HG02623 (cell line): ENCODE data around the gene NTNG1.

Experiments
- ATAC-seq: cut with Tn5 transposase; IDR thresholded peaks from one replicate; pipeline ENCODE4 v1.9.1; 2021; ENCODE audit warnings: moderate library complexity; ENCODE audit not compliant: unreplicated experiment

NTNG1 gene

DNA sequence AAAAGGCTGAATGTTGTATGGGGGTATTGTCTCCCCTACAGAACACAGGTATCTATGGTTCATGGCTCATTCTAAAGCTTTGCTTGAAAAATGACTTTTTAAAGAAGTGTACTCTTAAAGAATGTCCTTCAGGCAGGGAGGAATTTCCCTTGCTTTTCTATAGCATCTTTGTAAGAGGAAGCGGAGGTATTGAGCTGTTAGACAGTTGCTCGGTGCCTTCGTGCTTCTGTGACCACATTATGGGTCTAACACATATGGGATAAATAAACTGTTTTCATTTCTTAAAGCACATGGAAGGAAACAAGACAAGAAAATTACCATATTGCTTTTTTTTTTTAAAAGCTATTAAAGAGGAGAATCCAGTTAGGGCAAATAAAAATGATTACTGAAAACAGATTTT lies 182.9 kb downstream of the NTNG1 start:
- ATAC-seq = no peak

DNA sequence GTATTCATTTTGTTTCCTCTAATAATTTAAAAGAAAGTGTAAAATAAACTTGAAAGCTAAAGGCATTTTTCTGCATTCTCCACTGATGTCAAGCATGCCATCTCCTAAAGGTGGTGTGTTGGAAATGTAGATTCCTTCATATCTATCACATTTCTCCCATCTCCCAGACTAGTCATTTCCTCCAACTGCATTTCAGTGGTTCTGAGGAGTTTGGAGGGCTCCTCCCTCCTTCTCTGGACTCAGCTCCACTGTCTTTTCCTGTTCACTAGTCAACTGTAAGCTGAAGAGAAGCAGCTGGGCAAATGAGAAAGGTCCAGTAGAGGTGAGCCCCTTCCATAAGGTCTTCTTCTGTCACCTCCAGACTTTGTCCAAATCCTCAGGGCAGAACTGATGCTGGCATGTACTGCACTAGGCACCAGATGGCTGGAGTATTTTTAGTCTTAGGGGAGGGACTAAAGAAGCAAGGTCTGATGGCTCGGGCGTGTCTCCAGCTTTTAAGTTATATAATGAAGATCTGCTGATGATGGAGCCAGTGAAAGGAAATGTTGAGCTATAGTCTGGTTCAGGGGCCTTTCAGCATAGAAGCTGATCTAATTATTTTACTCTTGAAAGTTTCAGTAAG lies 186.1 kb downstream of the NTNG1 start:
- ATAC-seq = no peak

DNA sequence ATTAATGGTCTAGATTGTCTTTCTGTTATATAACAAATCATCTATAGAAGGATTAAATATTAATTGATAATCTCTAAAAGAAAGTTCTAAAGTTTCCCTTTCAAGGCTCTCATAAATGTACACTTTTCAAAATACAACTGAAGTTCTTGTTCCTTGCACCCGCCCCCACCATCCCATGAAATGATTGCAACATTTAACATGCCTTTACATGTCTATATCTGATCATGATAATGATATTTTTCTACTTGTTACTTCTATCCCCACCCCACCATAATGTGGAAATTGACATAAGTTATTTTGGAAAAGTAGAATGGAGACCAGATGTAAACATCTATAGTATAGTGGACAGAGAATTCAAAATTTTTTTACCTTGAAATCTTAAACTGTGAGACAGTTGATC lies 186.6 kb downstream of the NTNG1 start:
- ATAC-seq = no peak

DNA sequence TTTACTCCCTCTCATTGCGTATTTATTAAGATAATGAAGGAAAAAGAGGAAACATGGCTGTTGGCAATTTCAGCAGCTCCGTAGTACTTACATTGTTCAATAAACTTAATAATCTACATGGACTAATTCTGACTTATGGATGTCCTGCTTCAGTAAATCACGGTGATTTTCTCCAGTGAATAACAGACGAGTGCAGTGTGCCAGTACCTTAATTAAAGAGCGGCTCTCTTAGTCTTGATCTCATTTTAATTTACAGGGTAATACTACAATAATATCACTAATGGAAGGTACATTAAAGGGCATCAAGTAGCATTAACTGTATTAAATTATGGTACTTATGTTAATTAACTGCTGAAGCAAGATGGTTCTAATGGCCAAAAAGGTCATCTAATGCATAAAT lies 187.2 kb downstream of the NTNG1 start:
- ATAC-seq = no peak

DNA sequence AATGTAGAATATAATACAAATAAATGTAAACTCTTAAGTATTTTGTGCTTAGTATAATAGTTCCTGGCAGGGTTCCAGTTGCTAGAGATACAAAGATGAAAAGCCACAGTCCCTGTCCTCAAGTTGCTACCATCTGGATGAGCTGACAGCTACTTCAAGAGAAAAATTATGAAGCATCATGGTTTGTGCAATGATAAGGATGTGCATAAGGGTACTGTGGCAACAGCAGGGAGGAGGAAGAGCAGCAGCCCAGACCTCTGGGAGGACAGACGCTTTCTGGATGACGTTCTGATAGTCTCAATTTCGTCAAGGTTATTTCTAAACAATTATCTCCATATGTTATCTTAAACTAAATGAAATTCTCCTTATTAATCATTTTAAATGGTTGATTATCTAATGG lies 198.9 kb downstream of the NTNG1 start:
- ATAC-seq = no peak

DNA sequence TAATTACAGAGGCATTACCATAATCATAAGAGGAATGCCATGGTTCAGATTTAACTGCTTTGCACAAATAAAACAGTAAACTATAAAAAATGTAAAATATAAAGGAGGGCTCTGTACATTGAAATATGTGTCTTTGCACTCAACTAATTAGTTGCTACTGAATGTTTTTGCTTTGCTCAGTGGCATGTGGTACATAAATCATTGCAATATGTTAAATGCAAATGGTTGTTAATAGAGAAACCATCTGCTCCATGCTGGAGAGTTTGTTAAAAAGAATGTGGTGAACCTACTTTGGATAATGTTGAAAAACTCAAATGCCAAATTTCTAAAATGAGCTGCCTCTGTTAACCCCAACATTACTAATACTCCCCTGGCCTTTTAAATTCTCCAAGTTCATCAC lies 201.5 kb downstream of the NTNG1 start:
- ATAC-seq = no peak

DNA sequence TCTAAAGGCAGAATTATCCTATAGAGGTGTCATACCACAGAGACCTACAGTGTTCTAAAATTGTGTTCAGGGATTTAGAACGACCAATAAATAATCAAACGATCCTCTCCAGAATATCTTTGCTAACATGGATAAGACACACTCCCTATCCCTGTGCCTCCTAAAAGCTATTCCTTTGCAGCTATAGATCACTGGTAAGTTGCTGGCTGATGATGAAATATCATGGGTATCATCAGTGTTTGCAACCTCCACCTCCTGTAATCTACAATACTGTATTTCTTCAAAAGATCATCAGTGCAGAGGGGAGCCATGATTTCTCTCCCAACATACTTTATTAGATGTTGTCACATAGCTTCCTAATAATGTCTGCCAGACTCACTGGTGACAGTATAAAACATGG lies 201.9 kb downstream of the NTNG1 start:
- no peak for ATAC-seq

DNA sequence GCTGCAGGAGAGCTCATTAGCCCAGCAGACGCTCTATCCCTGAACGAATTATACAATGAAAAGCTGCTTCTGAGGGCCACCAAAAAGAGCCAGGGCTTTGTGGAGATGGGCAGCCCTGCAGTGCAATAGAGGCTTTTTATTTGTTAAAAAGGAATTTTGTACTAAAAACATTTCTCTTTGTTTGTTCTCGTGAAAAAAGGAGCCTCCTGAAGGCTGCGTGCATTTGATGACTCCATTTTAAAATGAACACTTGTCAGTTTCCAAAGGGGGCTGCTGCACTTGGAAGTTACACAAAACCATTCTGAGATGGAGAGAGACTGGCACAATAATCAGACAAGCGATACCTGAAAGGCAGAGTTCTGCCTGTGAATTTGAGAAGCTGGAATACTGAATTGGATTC lies 202.8 kb downstream of the NTNG1 start:
- ATAC-seq = no peak

DNA sequence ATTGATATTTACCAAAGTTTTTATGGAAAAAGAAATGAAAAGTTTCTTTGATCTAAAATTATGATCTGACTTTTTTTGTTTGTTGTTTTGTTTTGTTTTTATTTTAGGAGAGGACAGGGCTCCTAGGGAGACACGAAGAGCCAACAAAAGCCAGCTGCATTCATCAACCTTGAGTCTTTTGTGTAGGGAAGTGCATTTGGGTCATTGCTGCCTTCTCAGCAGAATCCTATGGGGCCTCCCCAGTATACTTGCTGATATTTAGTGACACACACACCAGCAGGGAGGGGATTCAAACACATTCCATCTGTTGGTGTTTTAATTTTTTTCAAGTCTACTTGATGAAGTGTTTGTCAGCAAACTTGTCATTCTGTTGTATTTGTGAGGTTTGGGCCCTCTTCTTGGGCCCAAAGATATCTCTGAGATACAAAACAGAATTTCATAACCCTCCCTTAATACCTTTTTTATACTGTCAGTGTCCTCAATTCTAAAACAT lies 203.5 kb downstream of the NTNG1 start:
- ATAC-seq = no peak

DNA sequence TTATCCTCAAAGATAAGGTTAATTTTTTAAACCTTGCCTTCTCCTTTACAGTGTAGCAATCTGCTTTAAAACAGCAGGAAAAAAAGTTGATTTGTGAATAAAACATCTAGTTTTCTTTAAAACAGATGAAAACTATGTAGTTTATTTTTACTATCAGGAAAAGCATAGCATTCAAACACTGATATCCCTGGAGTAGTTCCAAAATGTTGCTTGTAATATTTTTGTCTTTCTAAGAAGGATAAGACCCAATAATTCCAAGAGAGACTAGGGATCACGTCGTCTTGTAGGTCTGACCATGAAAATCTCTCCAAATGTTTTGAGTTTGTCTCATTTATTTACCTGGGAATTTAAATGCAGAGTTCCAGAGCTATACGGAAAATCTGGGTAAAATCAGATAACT lies 204.0 kb downstream of the NTNG1 start:
- ATAC-seq = no peak

DNA sequence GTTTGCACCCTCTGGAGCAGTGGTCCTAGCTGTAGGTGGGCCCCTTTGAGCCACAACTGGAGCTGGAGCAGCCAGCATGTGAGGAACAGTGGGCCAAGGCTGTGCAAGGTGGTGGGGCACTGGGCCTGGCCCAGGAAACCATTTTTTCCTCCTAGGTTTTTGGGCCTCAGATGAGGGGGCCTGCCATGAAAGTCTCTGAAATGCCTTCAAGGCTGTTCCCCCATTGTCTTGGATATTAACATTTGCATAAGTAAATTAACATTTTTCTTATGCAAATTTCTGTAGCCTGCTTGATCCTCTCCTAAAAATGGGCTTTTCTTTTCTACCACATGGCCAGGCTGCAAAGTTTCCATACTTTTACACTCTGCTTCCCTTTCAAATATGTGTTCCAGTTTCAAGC lies 212.0 kb downstream of the NTNG1 start:
- no peak for ATAC-seq

DNA sequence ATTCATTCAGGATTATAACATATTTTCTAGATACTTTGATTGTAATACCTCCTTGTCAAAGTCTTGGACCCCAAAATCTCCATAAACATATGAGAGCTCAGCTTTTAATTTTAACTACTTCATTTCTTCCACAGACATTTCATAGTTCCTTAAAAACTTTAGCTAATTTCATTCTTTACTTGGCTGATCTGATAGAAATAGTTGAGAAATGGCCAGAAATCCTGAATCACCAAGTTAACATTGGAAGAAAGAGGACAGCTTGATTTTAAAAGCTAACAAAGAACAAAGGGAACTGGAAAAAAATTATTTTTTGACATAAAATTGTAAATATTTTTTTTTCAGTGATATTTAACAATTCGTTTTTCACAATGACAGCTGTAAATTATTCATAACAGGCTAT lies 216.5 kb downstream of the NTNG1 start:
- no peak for ATAC-seq

DNA sequence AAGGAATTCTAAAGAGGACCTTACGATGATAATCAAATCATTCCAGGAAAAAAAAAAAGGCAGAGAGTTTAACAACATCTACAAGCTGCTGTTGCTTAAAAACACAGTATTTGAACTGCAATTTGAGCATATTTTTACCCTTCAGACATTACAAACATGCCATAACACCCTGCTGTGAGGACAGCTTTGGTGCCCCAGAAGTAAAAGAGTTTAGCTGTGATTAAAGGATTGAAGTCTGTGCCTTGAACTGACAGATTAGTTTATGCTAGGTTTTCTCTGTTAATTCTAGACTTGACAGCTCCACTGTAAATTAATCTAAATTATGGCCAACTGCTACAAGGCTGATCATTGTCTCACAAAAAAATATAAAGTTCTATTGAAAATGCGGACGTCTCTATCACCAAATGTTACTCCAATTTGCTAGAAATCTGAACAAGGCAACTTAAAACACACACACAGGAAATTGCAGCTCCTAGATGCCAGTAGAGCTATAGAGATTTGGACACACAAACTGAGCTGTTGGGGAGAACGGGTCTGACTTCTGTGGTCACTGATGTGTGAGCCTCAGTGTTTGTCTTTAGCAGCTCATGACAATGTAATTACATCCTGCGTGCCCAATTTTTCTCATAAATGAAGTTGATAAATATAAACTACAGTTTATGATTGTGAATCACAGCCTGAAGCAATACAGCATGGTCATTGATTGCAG lies 217.9 kb downstream of the NTNG1 start:
- no peak for ATAC-seq

DNA sequence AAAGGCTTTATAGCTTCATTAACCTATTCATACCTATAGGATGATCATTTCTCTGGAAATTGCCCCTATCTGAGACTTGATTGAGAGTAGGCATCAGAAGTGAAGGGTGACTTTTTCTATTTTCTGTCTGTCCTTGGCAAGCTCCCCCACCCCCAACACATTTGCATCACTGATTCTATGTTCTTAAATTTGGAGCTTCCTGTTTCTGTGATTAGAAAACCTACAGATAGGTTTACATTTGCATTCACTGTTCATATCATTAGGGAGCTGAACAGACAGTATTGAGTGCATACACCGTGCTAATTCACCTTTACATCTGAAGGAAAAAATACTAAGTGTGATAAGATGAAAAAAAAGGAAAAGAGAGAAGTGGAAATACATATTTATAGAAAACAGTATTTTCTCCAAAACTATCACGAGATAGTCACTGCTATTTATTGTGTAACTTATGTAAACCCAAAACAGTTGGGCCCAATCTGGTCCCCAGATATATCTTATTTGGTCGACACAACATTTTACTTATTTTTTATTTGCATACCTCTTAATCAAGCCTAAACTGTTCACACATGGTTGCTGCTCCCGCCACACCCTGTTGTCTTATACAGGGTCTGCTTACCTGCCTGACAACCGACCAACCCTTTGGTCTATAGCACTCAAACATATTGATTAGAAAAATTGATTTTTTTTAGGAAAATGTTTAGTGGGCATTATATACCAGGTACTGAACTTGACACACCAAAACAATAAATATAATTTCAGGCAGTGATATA lies 218.8 kb downstream of the NTNG1 start:
- no peak for ATAC-seq

DNA sequence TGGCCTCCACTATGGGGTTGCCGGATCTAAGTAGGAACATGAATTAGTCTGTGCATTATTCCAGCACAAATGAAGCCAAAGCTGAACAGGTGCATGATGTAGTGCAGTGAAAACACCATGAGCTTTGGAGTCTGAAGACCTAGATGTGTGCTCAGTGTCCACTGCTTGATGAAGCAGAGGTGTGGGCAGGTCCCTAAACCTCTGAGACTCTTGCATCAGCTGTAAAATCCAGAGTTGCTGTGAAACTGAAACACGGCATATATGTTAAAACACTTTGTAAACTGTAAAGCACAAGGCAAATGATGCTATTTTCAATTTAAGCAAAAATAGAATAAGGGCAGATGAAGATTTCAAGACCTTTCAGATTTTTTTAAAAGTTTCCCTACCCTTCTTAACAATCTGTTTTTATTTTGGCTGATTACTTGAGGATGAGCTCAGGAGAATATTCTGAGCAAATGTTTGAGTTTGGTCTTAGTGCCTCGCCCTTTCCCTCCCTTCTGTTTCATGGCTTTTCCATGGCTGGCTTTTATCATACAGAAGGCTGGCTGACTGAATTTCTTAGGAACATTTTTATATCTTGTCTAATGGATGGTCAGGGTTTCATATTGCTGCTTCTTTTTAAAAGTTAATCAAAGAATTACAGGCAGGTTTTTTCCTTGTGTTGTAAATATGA lies 221.8 kb downstream of the NTNG1 start:
- peak; percentile 56 for ATAC-seq

DNA sequence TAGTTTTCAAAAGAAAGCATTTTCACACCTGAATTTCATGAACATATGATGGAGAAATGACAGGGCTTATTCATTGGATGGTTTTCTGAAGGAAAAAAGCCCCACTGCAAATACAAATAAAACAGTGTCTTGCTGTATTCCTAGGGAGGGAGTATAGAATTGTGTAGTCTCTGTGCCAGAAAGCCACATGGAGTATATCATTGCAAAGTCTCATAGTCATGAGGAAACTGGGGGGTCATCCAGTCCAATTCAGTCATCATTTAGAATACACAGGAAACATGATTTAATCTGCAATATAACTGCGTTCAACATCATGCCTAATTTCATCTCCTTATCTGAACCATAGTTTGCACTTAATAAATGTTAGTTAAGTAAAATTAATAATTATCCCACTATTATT lies 222.3 kb downstream of the NTNG1 start:
- no peak for ATAC-seq

DNA sequence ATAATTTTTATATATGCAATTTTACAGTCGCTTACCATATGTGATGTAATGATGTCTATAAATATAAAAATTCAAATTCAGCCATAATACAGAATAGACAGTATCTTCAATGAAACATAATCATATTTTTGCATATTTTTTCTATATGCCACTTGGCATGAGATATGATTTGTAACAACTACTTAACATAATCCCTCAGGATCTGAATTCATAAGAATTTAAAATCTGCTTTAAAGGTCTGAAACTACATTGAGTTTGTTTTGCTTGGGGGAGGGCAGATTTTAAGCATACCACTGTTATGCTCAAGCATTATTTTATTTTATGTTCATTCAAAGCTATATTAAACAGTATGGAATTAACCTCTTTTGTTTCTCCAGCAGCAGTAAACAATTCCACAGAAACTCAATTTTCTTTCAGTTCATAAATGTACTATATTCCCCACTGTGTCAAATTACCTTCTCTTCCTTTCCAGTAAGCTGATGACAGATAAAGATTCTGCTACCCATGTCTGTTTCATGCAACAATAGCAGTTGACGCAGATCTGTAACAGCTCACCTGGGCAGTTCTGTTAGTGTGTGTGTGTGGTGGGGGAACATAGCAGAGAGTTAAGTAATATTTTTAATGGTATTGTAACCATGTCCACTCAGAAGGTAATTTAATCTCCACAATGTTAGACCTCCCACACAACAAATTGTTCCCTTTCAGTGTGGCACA lies 224.8 kb downstream of the NTNG1 start:
- ATAC-seq = no peak

DNA sequence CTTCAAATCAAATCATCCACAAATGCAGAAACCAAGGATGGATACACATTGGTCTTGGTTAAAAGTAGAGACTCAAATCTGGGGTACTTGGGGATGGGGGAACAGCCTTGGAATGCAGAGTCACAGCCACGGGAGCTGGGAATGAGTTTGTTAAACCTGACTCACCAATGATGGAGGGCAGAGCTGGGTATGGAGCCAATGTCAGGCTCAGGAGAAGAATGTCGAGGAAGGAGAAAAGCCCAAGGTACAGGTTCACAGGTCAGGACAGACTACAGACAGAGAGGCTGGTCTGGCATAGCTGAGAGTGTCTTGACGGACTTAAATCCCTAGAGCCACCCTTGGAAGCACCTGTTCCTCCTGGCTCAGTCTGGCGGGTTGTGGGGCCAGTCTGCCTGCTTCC lies 237.6 kb downstream of the NTNG1 start:
- ATAC-seq = no peak

DNA sequence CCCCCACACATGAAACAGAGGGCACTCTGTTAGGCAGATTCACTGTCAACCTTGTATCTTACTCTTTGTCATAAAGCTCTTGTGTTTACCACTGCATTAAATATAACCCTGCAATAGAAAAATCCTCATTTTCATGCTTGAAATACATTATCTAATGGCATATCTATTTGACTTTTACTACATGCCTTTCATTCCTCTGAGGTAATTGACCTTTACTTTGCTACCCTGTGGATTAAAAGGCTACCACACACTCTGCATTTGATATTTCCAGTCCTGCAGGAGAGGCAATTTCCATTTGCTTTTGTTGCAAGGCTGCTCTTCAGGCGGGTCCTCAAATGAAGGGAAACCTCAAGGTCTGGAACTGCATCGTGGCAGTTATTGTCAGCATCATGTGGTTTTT lies 238.0 kb downstream of the NTNG1 start:
- no peak for ATAC-seq

DNA sequence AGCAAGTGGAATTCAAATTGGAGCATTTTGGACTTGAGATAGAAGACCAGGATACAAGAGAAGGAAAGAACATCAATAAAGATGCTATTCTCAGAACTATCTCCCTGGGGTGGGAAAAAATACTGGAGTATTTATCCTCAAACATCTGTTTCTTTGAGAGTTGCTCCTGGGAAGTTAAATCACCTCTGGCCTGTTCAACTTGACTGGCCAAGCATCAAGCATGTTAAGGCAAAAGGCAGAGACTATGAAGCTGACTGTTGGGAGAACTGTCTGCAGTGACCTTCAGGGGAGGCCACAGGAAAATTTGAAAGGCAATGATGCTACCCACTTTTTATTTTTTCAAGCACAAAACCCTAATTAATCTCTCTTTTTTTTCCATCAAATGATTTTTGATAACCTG lies 239.0 kb downstream of the NTNG1 start:
- ATAC-seq = no peak
